NT2/D1 (cell line): Measurements from ENCODE around the gene COMMD2.

Experiments
- SUZ12 ChIP-seq: IDR thresholded peaks from 2 replicates; pipeline ENCODE4 v1.6.1; 2011; ENCODE audit not compliant: insufficient read length, insufficient read depth; ENCODE audit errors: extremely low read depth
- YY1 ChIP-seq: IDR thresholded peaks from 2 replicates; pipeline ENCODE4 v1.6.1; 2011; ENCODE audit not compliant: insufficient read length, insufficient read depth
- ZNF274 ChIP-seq: IDR thresholded peaks from 2 replicates; pipeline ENCODE4 v1.6.1; 2011; ENCODE audit warnings: mild to moderate bottlenecking, low read depth, low read length

- TF ChIP-seq ZNF274 (no peak), YY1 (no peak), SUZ12 (no peak)
These were observed 40.4 kb upstream of the COMMD2 start, which contains the start of gene ANKUB1 for GRCh38 chr3:149792452-149793270.
